Activated CD8-positive, alpha-beta memory T cell treated with anti-CD3 and anti-CD28 coated beads for 4 hours (primary cell): ENCODE measurements around the gene CXCR5.

Experiments used
- DNase-seq, 2 donors: peaks; one replicate each; pipeline ENCODE4 v3.0.0-alpha.2; 2020; ENCODE audit warnings: low read depth in 2 of 2

Gene CXCR5

GRCh38 chr11:118898400-118899295 is 15.0 kb downstream of the CXCR5 start:
- DNase-seq = no peak

GRCh38 chr11:118899296-118899688 is 15.6 kb downstream of the CXCR5 start:
- no peak for DNase-seq

GRCh38 chr11:118899706-118900360 is 16.1 kb downstream of the CXCR5 start:
- DNase-seq = no peak

- DNase-seq = no peak
Observed at GRCh38 chr11:118900535-118901384, 17.1 kb downstream of the CXCR5 start.

GRCh38 chr11:118901494-118902335 is 18.0 kb downstream of the CXCR5 start:
- DNase-seq = no peak

GRCh38 chr11:118902336-118903203 is 18.9 kb downstream of the CXCR5 start:
- no peak for DNase-seq

GRCh38 chr11:118903204-118904015 is 19.7 kb downstream of the CXCR5 start:
- DNase-seq = no peak

GRCh38 chr11:118907051-118908042 is 23.7 kb downstream of the CXCR5 start:
- DNase-seq = peak; percentile 71 to 76

- no peak for DNase-seq
Observed at GRCh38 chr11:118908264-118908663, 24.6 kb downstream of the CXCR5 start.

GRCh38 chr11:118908901-118909618 is 25.4 kb downstream of the CXCR5 start:
- no peak for DNase-seq

- no peak for DNase-seq
Observed at GRCh38 chr11:118909619-118910308, 26.1 kb downstream of the CXCR5 start.

GRCh38 chr11:118910309-118911112 is 26.8 kb downstream of the CXCR5 start:
- DNase-seq = no peak

GRCh38 chr11:118911113-118911879 is 27.6 kb downstream of the CXCR5 start:
- no peak for DNase-seq

GRCh38 chr11:118911880-118912741 is 28.4 kb downstream of the CXCR5 start:
- DNase-seq = peak; percentile 70 to 75
